AG04450 (cell line): ENCODE measurements around the gene ARHGAP18. TPM values are rescaled to one million over a fixed set of nuclear protein-coding genes. Genes with fewer than 3 reads are reported as not detected.
A peak's percentile ranks its signal among the peaks of the same experiment; 100 is the strongest.

Experiments used
- CTCF ChIA-PET: fragments of 300-600, 350-600 bp; formaldehyde crosslinking; extraction: SDS; loops from one replicate; lab custom pipeline; 2022; ENCODE audit warnings: antibody characterized with exemption, inconsistent platforms; lab: Charles Lee
- POLR2A ChIA-PET: fragments of 350-600 bp; formaldehyde crosslinking; extraction: SDS; loops from one replicate; lab custom pipeline; 2021; ENCODE audit warnings: antibody characterized with exemption, inconsistent platforms; lab: Yijun Ruan, JAX
- DNase-seq: peaks from one replicate; pipeline ENCODE4 v3.0.0-alpha.2; 2011; ENCODE audit warnings: low read depth, low spot score
- H3K27ac ChIP-seq: one replicate; pipeline ENCODE4 v1.5.1; 2012; ENCODE audit warnings: low read depth, low read length, control low read depth
- H3K27me3 ChIP-seq: one replicate; pipeline ENCODE4 v1.6.0; 2012; ENCODE audit warnings: low read length; ENCODE audit not compliant: control insufficient read depth, insufficient read depth
- H3K4me3 ChIP-seq: 2 replicates; pipeline ENCODE4 v1.5.1; 2011; ENCODE audit warnings: mild to moderate bottlenecking, low read depth, low read length, control low read depth
- H3K9me3 ChIP-seq: 2 replicates; pipeline ENCODE4 v1.5.1; 2012; ENCODE audit warnings: low read length; ENCODE audit not compliant: control insufficient read depth, insufficient read depth
- CTCF ChIP-seq: IDR thresholded peaks from 2 replicates; pipeline ENCODE4 v1.5.1; 2011; ENCODE audit warnings: low read depth, low read length, control low read depth, inconsistent platforms
- polyA plus RNA-seq: library from polyadenylated mRNA; depleted of rRNA; stranded (reverse); fragments of >200 nt; gene quantifications from 2 replicates; pipeline ENCODE4 v1.2.3, GENCODE V29; 2011

The ARHGAP18 gene
- polyA plus RNA-seq, 1 experiment: 13.9 TPM

- ChIA-PET CTCF (interaction anchor here (2.5 kb wide), 1 partner anchor 111 kb away, joined by 7 read pairs; no protein-coding TSS in a partner anchor), POLR2A (no interaction called here)
- H3K27ac ChIP-seq: no peak overlapping the region
Measured at GRCh38 chr6:129708496-129709195, 1.3 kb downstream of the ARHGAP18 start.

GRCh38 chr6:129707882-129708495 lies 2.0 kb downstream of the ARHGAP18 start:
- TF ChIP-seq CTCF: no peak
- Histone ChIP-seq H3K27me3 (no peaks in the 10 kb centered on the region), H3K4me3 (peak overlapping the region; percentile 80), H3K27ac (no peak overlapping the region), H3K9me3 (no peaks in the 10 kb centered on the region)
- DNase-seq: no peak
- ChIA-PET CTCF (interaction anchor here (0.7 to 2.5 kb wide), 4 partner anchors 21 to 110 kb away, joined by 3 to 7 read pairs (median 5); no protein-coding TSS in a partner anchor), POLR2A (no interaction called here)

More at GRCh38 chr6:129708496-129709195, 1.3 kb downstream of the ARHGAP18 start:
- H3K27me3 ChIP-seq: no peaks in the 10 kb centered on the region
- no peak for TF ChIP-seq CTCF
- H3K4me3 ChIP-seq: peak overlapping the region; percentile 80
- DNase-seq: no peak
- no peaks in the 10 kb centered on the region for H3K9me3 ChIP-seq

- POLR2A ChIA-PET: no interaction called here
Measured at GRCh38 chr6:129707028-129707427, 2.9 kb downstream of the ARHGAP18 start.

GRCh38 chr6:129705212-129705611 lies 4.8 kb downstream of the ARHGAP18 start:
- Histone ChIP-seq H3K4me3 (no peak overlapping the region), H3K9me3 (no peaks in the 10 kb centered on the region), H3K27ac (no peak overlapping the region), H3K27me3 (no peaks in the 10 kb centered on the region)
- POLR2A ChIA-PET: no interaction called here
- no peak for TF ChIP-seq CTCF
- CTCF ChIA-PET: no interaction called here
- no peak for DNase-seq

More at GRCh38 chr6:129707028-129707427, 2.9 kb downstream of the ARHGAP18 start:
- Histone ChIP-seq H3K4me3 (no peak overlapping the region), H3K27ac (no peak overlapping the region), H3K27me3 (no peaks in the 10 kb centered on the region), H3K9me3 (no peaks in the 10 kb centered on the region)
- CTCF ChIA-PET: interaction anchor here (1.0 to 2.5 kb wide), 2 partner anchors 44 to 109 kb away, joined by 4 to 7 read pairs; no protein-coding TSS in a partner anchor
- TF ChIP-seq CTCF: no peak
- no peak for DNase-seq

- Histone ChIP-seq H3K4me3 (no peak overlapping the region), H3K27ac (no peak overlapping the region), H3K27me3 (no peaks in the 10 kb centered on the region), H3K9me3 (no peaks in the 10 kb centered on the region)
- DNase-seq: no peak
- ChIA-PET CTCF (no interaction called here), POLR2A (no interaction called here)
- TF ChIP-seq CTCF: no peak
Measured at GRCh38 chr6:129704708-129705107, 5.3 kb downstream of the ARHGAP18 start.
